Activated CD4-positive, alpha-beta T cell treated with anti-CD3 and anti-CD28 coated beads for 1 hour (primary cell): Measurements from ENCODE around the gene SPATA17.

Experiments
- DNase-seq: peaks from one replicate; pipeline ENCODE4 v3.0.0-alpha.2; 2020

Gene SPATA17

DNA sequence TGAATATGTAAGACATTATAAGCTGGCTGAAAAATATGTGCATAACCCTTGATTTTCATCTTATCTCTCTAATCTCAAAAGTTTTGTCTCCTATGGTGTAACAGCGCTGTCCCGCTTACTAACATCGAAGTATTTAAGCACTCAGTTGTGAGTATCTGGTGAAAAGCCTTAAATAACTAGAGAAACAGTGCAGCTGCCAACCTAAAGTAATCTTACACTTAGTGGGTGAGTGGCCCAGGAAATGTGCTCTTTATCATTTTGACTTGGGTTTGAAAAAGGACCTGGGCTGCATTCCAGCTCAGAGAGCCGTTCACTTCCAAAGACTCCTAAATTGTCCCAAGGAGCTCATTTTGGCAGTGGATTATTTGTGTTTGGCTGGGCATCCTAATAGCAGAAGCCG lies 225.9 kb downstream of the SPATA17 start:
- DNase-seq, result no peak

DNA sequence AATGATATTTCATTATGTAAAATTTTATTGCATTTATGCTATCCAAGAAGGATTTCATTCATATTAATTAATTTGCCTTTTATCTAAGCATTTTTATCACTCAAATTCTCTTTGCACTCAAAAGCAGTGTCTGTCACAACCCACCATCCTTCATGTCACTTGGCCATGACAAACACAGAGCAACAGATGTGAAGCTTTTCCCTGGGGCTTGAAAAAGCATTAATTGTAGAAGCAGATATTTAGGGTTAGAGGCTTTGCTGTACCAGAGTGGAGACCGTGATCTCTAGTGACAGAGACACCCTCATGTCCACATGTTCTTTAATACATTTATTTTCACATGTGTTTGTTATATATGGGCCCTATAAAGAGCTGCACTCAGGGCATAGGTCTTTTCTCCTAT lies 230.5 kb downstream of the SPATA17 start:
- DNase-seq, result no peak

DNA sequence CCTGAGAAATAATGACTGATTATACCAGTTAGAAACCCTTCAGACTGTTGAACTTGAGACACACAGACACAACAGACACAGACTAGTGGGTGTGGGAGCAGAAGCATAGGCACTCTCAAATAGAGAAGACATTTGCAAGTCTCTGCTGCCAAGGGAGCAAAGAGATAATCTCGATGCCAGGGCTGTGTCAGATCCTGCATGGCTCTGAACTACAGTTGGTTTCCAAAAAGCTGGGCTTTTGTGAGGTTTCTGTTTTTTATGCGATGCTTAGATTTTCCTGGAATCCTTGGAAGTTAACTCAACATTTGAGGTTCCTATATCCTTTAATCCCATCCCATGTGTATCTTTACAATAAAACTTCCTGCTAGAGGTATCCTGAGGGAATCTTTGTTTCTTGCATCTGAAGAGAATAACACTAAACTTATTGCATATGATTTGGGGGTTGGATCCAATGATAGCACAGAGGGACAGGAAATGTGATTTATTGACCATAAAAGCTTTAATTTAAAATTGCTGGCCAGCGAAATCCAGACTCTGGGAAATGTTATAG lies 236.4 kb downstream of the SPATA17 start:
- no peak for DNase-seq

DNA sequence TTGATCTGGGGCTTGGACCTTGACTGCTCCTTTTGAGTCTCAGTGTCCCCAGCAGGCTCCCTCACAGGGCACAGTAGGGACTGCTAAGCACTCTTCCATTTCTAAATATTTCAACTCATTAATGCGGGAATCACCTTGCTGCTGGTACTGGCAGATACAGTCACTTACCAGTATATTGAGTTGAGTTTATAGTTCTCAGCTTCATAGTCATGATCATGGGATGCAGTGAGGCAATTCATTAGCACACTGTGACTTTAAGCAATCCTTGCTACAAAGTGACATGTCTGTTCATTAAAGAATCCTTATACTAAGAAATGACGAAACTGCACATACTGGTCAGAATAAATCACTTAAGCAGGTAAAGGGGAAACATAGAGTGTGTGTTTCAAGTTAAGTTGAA lies 240.8 kb downstream of the SPATA17 start:
- DNase-seq, result no peak

DNA sequence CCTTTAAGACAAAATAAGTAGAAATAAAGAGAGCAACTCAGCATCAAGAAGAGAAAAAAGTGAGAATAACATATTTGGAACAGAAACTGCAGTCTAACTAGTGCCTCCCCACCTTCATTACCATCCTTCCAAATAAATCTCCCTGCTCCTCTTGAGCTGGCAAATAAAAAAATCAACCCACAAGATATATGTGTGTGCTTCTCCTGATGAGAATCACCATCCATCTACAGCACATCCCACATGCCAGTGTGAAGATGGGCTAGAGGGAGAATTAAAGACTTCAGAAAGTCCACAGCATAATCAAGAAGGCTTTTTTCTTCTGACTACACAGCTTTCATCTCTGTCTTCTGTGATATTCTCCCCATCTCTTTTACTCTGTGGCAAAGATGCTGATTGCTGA lies 244.1 kb downstream of the SPATA17 start:
- no peak for DNase-seq

DNA sequence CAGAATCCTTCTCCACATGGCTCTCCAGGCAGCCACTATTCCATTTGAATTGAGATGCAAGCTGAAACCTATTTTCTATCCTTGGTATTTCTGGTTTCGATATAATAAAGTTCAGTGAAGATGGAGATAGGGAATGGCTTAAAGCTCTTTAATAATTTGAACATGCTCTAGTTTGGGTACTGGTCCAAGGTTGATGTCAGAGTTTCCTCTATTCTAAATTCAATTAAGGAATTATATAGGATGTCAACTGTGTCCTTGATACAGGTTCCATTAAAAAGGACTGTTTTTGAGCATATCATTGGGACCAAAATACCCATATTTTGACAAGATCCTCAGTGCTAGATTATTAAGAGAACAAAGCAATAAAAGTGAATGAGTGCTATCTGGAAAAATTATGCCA lies 245.3 kb downstream of the SPATA17 start:
- no peak for DNase-seq

DNA sequence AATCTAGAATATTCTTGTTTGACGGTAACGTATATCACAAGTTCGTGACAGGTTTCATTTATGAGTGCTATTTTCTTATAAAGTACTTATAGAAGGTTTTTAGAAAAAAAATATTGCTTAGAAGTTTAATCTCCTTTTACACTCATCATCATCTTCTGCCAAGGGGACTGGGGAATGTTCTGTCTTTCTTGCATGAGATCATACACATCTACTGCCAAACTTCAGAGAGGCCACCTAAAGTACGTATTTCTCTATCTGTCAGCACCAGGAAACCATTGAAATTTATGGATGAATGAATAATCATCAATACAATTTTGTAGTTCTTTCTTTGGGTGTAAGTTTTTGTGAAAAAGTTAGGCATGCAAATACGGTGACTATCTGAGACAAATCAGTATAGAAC lies 245.8 kb downstream of the SPATA17 start:
- DNase-seq, result no peak

DNA sequence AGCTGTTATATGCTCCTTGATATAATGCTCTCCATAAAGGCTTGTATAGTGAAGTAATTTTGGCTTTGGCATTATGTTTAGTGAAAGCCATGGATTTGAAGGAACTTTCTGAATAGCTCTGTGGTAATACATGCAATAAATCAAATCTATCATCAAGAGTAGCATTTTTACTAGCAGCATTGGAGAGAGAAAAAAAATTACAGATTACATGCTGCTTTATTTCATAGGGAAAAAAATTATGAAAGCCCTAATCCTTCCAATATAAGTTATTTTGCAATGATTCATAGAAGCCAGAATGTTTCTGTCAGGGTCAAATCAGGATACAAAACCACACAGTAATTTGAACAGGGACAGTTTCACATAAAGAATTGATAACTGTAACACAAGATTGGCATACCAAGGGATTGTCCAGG lies 250.0 kb downstream of the SPATA17 start:
- no peak for DNase-seq

DNA sequence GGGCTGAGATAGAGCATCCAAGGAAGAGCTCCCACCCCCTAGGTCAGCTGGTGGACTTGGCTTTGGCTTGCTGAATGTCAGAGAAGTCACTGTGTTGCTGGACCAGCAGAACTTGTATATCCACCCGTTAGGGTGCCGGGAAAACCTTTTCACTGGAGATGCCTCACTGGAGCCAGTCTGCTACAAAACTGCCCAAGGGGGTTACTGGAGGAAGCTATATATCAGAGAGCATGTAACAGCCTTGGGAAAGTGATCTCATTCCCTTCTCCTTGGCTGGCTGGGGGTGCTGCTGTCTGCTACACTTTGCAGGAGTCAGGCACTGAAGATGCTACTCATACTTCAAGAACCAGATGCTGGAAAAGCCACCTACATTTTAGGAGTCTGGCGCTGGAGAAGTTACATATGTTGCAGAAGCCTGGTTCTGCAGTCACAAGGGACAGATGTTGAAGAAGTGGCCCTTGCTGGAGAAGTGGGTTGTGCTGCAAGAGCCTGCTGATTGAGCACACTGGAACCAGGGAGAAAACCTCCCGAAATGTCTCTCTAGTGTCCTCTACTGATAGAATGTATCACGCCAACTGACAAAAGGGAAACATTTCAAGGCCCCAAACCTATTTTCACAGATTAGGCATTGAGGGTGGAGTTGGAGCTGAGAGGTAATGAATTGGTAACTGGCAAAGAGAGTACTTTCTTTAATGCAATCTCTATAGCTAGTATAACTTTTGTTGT lies 250.6 kb downstream of the SPATA17 start:
- DNase-seq, result no peak

DNA sequence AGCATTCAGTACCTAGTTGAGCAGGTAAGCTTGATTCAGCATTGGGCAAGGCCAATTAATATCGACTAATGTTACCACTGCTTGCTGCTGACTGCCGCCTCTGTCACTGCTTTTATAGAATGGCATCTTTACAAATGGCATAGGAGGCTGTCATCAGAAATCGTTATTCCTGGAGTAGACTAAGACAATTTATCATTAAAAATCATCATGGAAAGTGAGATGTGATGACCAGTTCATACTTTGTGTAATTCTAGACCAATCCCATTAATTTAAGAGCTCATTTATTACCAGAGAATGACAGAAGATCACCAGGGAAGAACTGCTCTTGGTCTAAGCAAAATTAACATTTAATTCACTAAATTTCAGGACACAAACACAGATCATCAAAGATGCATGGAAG lies 254.0 kb downstream of the SPATA17 start:
- DNase-seq, result no peak

DNA sequence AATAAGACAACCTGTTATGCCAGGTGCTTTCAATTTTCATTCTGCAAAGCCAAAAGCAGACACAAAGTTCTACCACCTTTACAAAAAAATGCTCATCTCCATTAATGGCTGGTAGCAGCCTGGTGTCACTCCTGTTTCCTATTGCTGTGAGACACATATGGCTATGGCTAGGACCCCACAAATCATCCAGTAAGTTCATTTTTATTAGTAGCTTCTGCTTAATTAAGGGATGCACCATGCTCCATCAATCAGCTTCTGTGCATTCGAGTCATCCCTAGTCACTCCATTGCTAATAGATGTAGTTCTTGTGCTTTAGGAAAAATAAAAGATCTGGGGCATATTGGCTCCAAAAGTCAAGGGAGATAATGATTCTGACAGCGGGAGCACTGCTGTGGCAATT lies 257.2 kb downstream of the SPATA17 start:
- DNase-seq, result no peak

DNA sequence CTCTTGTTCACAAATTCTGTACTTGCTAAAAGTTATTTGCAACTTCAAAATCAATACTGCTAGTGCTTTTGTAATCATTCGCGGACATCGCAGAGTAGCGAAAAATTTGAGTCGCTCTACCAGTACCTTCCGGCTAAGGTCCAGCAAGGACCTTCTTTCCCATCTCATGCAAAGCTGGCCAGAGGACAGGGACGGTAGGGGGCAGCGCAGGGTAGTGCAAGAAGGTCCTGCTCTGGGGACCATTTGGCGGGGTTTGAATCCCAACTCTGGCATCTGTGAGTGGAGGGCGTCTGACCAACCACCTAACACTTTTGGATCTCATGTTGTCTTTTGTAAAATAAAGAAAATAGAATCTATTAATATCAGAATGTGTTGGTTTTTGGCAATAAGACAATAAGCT lies 258.3 kb downstream of the SPATA17 start:
- no peak for DNase-seq

DNA sequence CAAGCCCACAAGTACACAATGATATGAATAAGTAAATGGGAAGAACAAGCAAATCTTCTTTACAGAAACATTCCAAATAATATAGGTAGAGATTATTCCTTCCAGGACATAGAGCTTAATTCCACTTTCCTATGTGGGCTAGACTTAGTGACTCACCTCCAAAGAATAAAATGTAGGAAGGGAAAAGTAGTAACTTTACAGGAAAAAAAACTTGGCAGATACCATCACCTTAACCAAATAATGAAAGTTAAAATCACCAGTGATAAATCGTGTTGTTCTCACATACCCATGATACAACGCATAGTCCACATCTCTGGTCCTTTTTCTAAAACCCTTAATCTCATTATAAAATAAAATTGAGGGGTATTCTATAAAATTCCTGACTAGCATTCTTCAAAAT lies 260.8 kb downstream of the SPATA17 start:
- DNase-seq, result no peak

DNA sequence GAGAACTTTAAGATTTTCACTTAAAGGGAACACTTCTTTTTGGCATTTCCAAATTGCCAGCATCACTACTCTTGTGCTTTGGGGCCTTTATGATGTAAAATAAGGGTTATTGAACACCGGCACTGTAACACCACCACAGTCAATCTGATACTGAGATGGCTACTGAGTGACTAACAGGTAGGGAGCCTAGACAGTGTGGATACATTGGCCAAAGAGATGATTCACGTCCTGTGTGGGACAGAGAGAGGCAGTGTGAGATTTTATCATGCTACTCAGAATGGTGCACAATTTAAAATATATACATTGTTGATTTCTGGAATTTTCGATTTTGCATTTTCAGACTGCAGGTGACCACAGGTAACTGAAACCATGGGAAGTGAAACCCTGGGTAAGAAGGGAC lies 261.6 kb downstream of the SPATA17 start:
- no peak for DNase-seq

DNA sequence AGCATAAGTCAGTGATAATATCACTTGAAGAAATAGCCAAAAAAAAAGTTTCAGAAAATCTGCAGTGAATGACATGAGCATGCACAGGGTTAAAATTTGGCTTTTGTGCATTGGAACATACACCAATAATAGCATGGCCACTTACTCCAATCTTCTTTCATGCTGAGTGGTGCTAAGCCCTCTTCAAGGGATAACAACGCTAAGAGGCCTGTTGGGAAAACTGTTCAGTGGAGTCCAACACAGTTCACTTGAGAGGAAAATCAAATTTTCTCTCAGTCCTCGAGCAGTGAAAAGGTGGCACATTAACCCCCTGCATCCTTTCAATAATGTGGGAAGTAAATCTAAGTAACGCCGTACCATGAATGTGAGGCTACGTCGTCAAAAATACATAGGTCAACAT lies 264.7 kb downstream of the SPATA17 start:
- DNase-seq, result no peak

DNA sequence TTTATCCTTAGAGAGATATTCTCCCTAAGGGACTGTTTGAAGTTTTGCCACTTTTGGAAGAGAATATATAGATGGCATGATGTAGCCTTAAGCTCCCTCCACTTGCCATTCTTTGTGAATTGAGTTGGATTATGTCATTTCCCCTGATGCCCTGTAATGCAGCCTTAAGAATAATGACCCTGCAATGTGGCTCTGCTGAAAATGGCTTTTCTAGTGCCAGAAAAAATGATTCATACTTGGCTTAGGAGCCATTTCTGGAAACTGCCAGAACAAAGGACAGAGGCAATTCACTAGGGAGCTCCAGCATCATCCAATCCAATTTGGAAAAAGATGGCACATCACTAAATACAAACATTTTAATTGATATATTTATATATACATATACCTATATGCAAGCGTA lies 265.3 kb downstream of the SPATA17 start:
- no peak for DNase-seq

DNA sequence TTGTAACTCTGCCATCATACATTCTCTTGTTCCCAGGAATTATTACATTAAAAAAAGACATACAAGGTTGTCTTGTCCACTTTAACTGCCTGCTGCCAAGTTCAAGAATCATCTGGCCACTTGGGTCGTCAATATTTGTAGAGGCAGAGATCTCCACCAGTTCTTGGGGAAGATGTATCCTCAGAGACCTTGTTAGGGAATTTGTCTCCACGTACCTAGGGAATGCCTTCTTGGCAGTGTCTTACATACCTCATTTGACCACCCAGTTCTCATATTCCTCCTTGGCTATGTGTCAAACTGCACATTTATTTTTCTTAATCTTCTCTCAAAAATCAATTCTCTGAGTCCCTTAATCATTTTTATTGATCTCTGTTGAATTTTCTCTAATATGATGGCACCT lies 266.0 kb downstream of the SPATA17 start:
- DNase-seq, result no peak

DNA sequence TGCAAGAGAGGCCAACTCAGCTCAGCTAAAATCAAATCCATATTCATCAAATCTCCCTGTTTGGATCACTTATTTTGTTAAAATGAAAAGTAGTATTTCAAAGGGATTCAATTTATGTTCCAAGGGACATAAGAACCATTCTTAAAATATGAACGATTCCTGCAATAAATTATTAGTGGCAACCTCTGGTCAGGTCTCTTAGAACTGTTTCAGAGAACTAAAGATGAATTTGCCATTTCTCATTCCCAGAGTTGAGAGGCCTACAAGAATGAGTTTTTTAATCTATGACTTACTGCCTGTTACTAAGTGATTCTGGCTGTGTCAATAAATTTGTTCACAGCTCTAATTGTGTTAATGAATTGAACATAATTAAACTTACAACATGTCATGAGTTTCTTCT lies 268.5 kb downstream of the SPATA17 start:
- no peak for DNase-seq

DNA sequence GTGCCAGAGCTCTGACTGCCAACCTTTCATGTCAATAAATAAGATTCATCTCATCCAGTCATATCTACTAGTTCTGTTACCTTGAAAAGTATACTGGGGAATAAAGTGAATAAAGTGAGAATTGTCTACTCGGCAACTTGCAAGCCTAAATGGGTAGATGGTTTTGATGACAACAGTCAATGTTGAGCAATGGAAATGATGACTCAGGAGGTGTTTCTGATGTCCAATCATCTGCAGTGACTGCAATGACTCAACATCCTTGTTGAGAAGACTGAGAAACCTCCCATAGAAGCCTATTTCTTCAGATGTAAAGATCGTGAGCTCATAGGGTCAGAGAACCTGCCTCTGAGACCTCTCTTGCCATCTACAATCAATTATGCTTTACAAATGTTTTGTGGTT lies 276.4 kb downstream of the SPATA17 start:
- DNase-seq, result no peak

DNA sequence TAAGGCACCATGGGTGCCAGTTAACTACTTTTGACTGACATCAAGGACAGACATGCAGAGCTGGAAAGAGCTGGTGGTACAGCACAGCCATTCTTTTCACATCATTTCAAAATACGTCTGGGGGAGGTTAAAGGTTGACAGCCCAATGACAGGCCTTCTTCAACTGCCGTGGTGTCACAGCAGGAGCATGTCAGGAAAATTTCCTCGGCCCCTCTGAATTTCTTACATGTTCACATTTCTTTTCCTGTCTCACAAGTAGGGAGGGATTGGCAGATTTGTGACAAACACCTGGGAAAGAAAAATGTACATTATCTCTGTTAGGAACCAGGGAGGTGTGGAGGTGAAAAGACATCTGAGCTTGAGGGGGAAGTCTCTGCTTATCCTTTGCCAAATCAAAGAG lies 279.1 kb downstream of the SPATA17 start:
- DNase-seq, result no peak

DNA sequence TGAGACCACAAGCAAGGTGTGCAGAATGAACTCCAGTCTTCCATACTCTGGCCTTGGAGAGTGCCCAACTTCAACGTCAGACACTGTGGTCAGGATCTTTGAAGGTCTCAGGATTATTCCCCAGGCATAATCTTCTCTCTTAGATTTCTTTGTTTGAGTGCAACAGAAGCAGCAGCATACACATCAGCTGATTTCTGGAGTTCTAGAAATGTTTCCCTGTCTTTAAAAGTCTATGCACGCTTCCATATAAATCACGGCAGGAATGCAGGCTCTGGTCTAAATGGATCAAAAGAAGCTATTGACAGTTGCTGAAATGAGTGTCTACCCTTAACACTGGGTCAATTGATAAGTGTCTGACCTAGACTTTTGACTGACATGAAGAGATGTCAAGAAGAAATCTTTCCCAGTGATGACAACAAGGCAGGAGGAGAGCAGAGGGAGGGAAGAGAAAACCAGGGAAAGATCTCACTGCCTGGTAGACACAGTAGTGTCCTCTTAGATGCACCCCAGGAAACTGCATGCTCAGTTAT lies 279.7 kb downstream of the SPATA17 start:
- DNase-seq, result no peak

DNA sequence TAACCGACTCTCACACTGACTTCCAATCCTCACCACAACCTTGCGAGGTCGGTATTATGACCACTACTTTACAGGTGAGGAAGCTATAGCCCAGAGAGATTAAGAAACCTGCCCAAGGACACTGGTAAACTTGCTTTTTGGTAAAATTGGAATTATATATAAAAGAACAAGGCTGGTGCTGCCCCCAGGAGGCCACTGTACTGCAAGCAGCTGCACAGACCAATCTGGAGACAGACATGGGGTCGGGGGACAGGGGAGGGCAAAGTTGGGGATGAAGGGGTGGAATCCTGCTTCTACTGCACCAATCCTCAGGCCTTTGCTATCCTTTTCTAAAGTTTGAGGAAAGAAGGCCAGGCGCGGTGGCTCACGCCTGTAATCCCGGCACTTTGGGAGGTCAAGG lies 280.8 kb downstream of the SPATA17 start:
- no peak for DNase-seq

DNA sequence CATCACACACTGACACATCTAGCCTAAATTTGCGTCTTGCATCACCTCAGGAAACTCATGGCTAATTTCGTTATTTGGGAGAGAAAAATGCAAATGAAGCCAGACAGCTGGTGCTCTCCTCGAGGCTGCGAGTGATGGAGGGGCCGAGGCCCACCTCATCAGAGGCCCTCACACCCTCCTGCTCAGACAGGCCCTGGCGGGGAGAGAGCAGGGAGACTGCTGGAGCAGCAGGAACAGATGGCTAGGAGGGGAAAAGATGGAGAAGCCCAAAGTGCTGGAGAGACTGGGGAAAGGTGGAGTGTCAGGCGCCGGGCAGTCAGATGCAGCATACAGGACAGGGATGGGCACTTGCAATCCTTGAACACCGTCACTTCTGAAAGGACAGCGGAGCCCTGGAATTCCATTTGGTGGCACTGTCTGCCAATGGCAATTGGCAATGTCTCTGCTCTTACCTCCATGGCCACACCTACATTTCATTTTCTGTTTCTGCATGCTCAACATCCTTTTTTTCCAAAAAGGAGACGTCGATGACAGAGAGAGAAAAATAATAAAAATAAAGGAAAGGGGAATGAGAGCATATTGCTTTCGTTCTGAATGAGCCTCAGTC lies 286.2 kb downstream of the SPATA17 start:
- DNase-seq, result no peak

DNA sequence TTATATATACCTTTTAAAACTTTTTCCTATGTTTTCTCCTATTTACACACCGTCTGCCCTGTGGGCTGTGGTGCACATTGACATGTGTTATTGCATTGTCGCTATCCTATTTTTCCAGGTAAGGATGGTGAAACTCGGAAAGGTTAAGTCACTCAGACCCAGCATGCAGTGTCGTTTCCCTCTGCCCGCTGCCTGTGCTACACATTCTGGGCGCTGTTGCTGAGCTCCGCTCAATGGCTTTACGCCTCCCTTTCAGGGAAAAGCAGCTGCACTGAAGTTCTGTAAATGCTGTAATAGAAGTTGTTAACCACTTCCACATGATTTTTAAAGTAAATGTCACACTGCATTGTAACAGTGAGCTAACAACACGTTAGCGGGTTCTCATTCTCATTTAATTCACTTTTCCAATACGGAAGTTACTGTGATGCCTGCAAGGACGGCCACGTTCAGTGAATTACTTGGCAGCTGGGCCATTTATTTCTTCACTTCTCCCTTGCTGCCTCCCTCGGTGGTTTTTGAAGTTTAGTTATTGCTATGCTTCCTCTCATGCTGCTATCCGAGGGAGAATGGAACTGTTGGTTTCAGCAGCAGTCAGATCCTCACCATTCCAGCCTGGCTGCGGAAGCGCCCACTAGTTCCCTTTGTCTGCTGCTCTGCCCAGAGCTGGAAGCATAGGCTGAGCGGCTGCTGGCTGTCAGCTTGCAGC lies 288.7 kb downstream of the SPATA17 start:
- DNase-seq, result no peak
